Caco-2 (cell line): Measurements from ENCODE around the gene EXT2. TPM values are rescaled to one million over a fixed set of nuclear protein-coding genes. Genes with fewer than 3 reads are reported as not detected.

Source experiments
- BruUV-seq: library from RNA; stranded (reverse); fragments of 400-500 nt; replicated peaks from 2 replicates; lab custom pipeline; 2021; lab: Mats Ljungman, UMichigan
- CTCF ChIA-PET: fragments of 300-600 bp; sonication (Branson Sonifier 250); formaldehyde crosslinking; loops from one replicate; lab custom pipeline; 2022; ENCODE audit warnings: antibody characterized with exemption; lab: Charles Lee
- POLR2A ChIA-PET: fragments of 300-600 bp; sonication (Branson Sonifier 250); formaldehyde crosslinking; loops from one replicate; lab custom pipeline; 2022; ENCODE audit warnings: antibody characterized with exemption; lab: Charles Lee
- DNase-seq, 2 experiments: peaks; one replicate each; pipeline versions ENCODE4 v3.0.0 to v3.0.0-alpha.2; 2020 to 2022
- H3K27me3 ChIP-seq: replicated peaks from 2 replicates; pipeline ENCODE4 v1.6.0; 2011; ENCODE audit warnings: low read length; ENCODE audit not compliant: control insufficient read depth, insufficient read depth
- H3K36me3 ChIP-seq: 2 replicates; pipeline ENCODE4 v1.5.1; 2011; ENCODE audit warnings: low read length; ENCODE audit not compliant: control insufficient read depth, insufficient read depth
- H3K4me1 ChIP-seq: fragments of 250-450 bp; sonication (Bioruptor Pico); 2 replicates; pipeline ENCODE4 v1.5.1; 2020; ENCODE audit warnings: mild to moderate bottlenecking
- H3K4me3 ChIP-seq: 2 replicates; pipeline ENCODE4 v1.5.1; 2011; ENCODE audit warnings: low read depth, mild to moderate bottlenecking, control low read depth, low read length
- H3K9me3 ChIP-seq: fragments of 250-450 bp; sonication (Bioruptor Pico); 2 replicates; pipeline ENCODE4 v1.5.1; 2020; ENCODE audit warnings: mild to moderate bottlenecking, moderate library complexity
- H3K27ac Mint-ChIP-seq: one replicate; pipeline ENCODE4 v1.8.0; 2022; ENCODE audit warnings: mixed read lengths; ENCODE audit not compliant: unreplicated experiment
- H3K27me3 Mint-ChIP-seq: one replicate; pipeline ENCODE4 v1.8.0; 2022; ENCODE audit warnings: mixed read lengths; ENCODE audit not compliant: insufficient read depth, unreplicated experiment
- H3K36me3 Mint-ChIP-seq: one replicate; pipeline ENCODE4 v1.8.0; 2022; ENCODE audit warnings: mild to moderate bottlenecking, mixed read lengths; ENCODE audit not compliant: insufficient read depth, unreplicated experiment
- H3K4me1 Mint-ChIP-seq: one replicate; pipeline ENCODE4 v1.8.0; 2022; ENCODE audit warnings: low read depth, mixed read lengths; ENCODE audit not compliant: unreplicated experiment
- H3K4me3 Mint-ChIP-seq: one replicate; pipeline ENCODE4 v1.8.0; 2022; ENCODE audit warnings: mild to moderate bottlenecking, moderate library complexity, mixed read lengths; ENCODE audit not compliant: unreplicated experiment
- H3K9me3 Mint-ChIP-seq: one replicate; pipeline ENCODE4 v1.8.0; 2022; ENCODE audit warnings: mixed read lengths; ENCODE audit not compliant: unreplicated experiment
- intact Hi-C: fragments of 100-400 bp; cut with micrococcal nuclease; formaldehyde crosslinking; loops from one replicate; pipeline ENCODE4 v1.10.0; 2022; ENCODE audit not compliant: unreplicated experiment
- total RNA-seq: library from RNA; stranded (reverse); gene quantifications from 2 replicates; pipeline ENCODE4 v1.2.3, GENCODE V29; 2022
- TF ChIP-seq, protein P1 (sequence below), 2 experiments: fragments of 200-600 bp in 1 of 2; IDR thresholded peaks; 1 replicate in 1 of 2; 2 replicates in 1 of 2; pipeline versions ENCODE4 v1.5.1 to v1.8.0; 2011 to 2022; ENCODE audit warnings: antibody characterized with exemption in 1 of 2, control low read depth in 1 of 2, inconsistent platforms in 1 of 2, low read depth in 1 of 2, low read length in 1 of 2, mild to moderate bottlenecking in 1 of 2, moderate library complexity in 1 of 2; ENCODE audit not compliant: insufficient read depth in 1 of 2, severe bottlenecking in 1 of 2, unreplicated experiment in 1 of 2

Gene EXT2
- total RNA-seq, 1 experiment from 2014 or later: 83.3 TPM

DNA sequence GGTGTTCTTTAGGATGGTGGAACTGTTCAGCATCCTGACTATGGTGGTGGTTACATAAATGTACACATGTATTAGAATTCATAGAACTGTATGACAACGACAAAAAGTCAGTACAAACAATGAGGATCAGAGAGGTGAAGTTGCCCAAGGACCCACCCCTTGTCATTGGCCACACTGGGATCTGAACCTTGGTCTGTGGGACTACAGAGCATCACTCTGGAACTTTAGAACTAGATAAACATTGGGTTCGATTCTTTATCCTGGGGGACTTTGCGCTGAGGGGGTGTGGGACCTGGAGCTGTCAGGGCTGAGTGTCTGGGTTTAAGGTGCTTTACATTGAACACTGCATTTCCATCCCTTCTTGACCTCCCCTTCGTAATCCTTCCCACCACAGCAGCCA lies 12.8 kb upstream of the EXT2 start:
- H3K36me3 Mint-ChIP-seq: peaks cover 7% of the 10 kb centered on the region
- H3K27ac Mint-ChIP-seq: no peak overlapping the region
- intact Hi-C loops: no loop called here
- H3K4me3 Mint-ChIP-seq: no peak overlapping the region
- Histone ChIP-seq H3K27me3 (no peaks in the 10 kb centered on the region), H3K9me3 (peaks cover 4% of the 10 kb centered on the region), H3K36me3 (no peaks in the 10 kb centered on the region; the same call in 1 of the 2 replicates), H3K4me1 (no peaks in the 10 kb centered on the region), H3K4me3 (no peak overlapping the region)
- no peaks in the 10 kb centered on the region for H3K27me3 Mint-ChIP-seq
- TF ChIP-seq, protein P1, sequence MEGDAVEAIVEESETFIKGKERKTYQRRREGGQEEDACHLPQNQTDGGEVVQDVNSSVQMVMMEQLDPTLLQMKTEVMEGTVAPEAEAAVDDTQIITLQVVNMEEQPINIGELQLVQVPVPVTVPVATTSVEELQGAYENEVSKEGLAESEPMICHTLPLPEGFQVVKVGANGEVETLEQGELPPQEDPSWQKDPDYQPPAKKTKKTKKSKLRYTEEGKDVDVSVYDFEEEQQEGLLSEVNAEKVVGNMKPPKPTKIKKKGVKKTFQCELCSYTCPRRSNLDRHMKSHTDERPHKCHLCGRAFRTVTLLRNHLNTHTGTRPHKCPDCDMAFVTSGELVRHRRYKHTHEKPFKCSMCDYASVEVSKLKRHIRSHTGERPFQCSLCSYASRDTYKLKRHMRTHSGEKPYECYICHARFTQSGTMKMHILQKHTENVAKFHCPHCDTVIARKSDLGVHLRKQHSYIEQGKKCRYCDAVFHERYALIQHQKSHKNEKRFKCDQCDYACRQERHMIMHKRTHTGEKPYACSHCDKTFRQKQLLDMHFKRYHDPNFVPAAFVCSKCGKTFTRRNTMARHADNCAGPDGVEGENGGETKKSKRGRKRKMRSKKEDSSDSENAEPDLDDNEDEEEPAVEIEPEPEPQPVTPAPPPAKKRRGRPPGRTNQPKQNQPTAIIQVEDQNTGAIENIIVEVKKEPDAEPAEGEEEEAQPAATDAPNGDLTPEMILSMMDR (IDR thresholded peaks at IDR 0.05; ENCODE audit: insufficient read depth in 1 of 2, low read depth in 1 of 2, low read length in 1 of 2, severe bottlenecking in 1 of 2, unreplicated experiment in 1 of 2): no peak
- POLR2A ChIA-PET: no interaction called here
- BruUV-seq: no TSS peak
- CTCF ChIA-PET: no interaction called here
- H3K4me1 Mint-ChIP-seq: no peaks in the 10 kb centered on the region
- H3K9me3 Mint-ChIP-seq: peaks cover 17% of the 10 kb centered on the region
- no peak for DNase-seq

DNA sequence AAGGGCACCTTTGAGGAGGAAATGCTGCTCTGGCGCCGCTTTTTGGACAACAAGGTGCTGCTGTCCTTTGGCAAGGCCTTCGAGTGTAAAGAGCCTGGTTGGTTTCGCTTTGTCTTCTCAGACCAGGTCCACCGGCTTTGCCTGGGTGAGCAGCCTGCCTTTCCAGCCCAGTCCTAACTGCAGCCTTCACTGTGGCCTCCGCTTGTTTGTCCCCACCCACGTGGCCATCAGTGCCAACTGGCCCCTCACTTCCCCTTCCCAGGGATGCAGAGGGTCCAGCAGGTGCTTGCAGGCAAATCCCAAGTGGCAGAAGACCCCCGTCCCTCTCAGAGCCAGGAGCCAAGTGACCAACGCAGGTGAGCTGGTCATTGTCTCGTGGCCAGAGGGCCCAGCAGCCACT lies 12.0 kb upstream of the EXT2 start:
- H3K4me1 ChIP-seq: peaks cover 2% of the 10 kb centered on the region
- intact Hi-C loops: no loop called here
- ChIA-PET CTCF (interaction anchor here (1.0 kb wide), 1 partner anchor 11 kb away, joined by 3 read pairs; no protein-coding TSS in a partner anchor), POLR2A (no interaction called here)
- H3K36me3 ChIP-seq: no peaks in the 10 kb centered on the region; the same call in 1 of the 2 replicates
- DNase-seq: no peak
- TF ChIP-seq, protein P1 (IDR thresholded peaks at IDR 0.05; ENCODE audit: insufficient read depth in 1 of 2, low read depth in 1 of 2, low read length in 1 of 2, severe bottlenecking in 1 of 2, unreplicated experiment in 1 of 2): no peak
- H3K4me3 Mint-ChIP-seq: no peak overlapping the region
- H3K27ac Mint-ChIP-seq: no peak overlapping the region
- peaks cover 4% of the 10 kb centered on the region for H3K9me3 ChIP-seq
- peaks cover 10% of the 10 kb centered on the region for H3K36me3 Mint-ChIP-seq
- H3K27me3 ChIP-seq: no peaks in the 10 kb centered on the region
- BruUV-seq: no TSS peak
- peaks cover 3% of the 10 kb centered on the region for H3K4me1 Mint-ChIP-seq
- H3K4me3 ChIP-seq: no peak overlapping the region
- peaks cover 22% of the 10 kb centered on the region for H3K9me3 Mint-ChIP-seq
- no peaks in the 10 kb centered on the region for H3K27me3 Mint-ChIP-seq

DNA sequence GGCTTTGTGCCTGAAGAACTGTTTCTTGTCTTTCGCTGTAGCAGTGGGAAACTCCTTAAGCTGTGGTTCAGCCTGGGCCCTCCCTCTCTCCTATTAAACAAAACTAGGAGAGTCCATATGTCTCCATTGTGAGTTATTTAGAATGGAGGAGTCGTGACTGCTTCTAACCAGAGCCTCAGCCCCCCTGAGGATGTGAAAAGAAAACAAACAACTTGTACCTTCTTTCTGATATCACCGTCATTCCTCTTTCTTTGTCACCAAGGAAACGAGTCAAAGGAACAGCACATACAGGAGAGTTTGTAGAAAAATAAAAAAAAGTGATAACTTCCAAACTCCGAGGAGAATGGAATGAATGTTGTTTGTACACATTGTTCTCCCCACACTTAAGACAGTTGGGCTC lies 11.6 kb upstream of the EXT2 start:
- Mint-ChIP-seq H3K36me3 (peaks cover 13% of the 10 kb centered on the region), H3K4me3 (no peak overlapping the region), H3K9me3 (peaks cover 27% of the 10 kb centered on the region), H3K27me3 (no peaks in the 10 kb centered on the region), H3K4me1 (peaks cover 8% of the 10 kb centered on the region), H3K27ac (no peak overlapping the region)
- ChIA-PET CTCF (interaction anchor here (1.0 kb wide), 1 partner anchor 10 kb away, joined by 3 read pairs; no protein-coding TSS in a partner anchor), POLR2A (no interaction called here)
- H3K4me3 ChIP-seq: no peak overlapping the region
- TF ChIP-seq, protein P1 (IDR thresholded peaks at IDR 0.05; ENCODE audit: insufficient read depth in 1 of 2, low read depth in 1 of 2, low read length in 1 of 2, severe bottlenecking in 1 of 2, unreplicated experiment in 1 of 2): no peak
- no TSS peak for BruUV-seq
- peaks cover 4% of the 10 kb centered on the region for H3K9me3 ChIP-seq
- H3K27me3 ChIP-seq: no peaks in the 10 kb centered on the region
- intact Hi-C loops: no loop called here
- H3K36me3 ChIP-seq: no peaks in the 10 kb centered on the region; the same call in 1 of the 2 replicates
- peaks cover 6% of the 10 kb centered on the region for H3K4me1 ChIP-seq
- no peak for DNase-seq
